Forelimb muscle (tissue), 1 donor: ENCODE data around the gene ZBTB7C. TPM values are rescaled to one million over a fixed set of nuclear protein-coding genes. Genes with fewer than 3 reads are reported as not detected.

ENCODE experiments used
- polyA plus RNA-seq: library from polyadenylated mRNA; unstranded; fragments of 120-200 nt; gene quantifications from one replicate; pipeline ENCODE4 v1.2.1, GENCODE V29; 2013; ENCODE audit not compliant: insufficient read length

The ZBTB7C gene
- polyA plus RNA-seq, 1 donor: 4.0 TPM

Other genes starting within 250 kb of the ZBTB7C start
- 35.6 TPM for gene CTIF, start 129.6 kb upstream of the ZBTB7C start, polyA plus RNA-seq